Chondrocyte (in vitro differentiated cells): ENCODE results near the gene METTL14. TPM values are rescaled to one million over a fixed set of nuclear protein-coding genes. Genes with fewer than 3 reads are reported as not detected.
A peak's percentile ranks its signal among the peaks of the same experiment; 100 is the strongest.
"Not testable (repeated sequence)": the region's sequence is repeated elsewhere in the genome, so short reads cannot be mapped to it uniquely, and the experiment has no call there.

Source experiments
- DNase-seq: peaks from one replicate; pipeline ENCODE4 v3.0.0; 2021; ENCODE audit warnings: mixed read lengths, low spot score
- H3K27ac Mint-ChIP-seq: one replicate; pipeline ENCODE4 v1.8.0; 2021; ENCODE audit warnings: mild to moderate bottlenecking, moderate library complexity, mixed read lengths; ENCODE audit not compliant: unreplicated experiment
- H3K27me3 Mint-ChIP-seq: 2 replicates; pipeline ENCODE4 v1.8.0; 2021; ENCODE audit warnings: low read depth, mixed read lengths
- H3K36me3 Mint-ChIP-seq: 2 replicates; pipeline ENCODE4 v1.8.0; 2021; ENCODE audit warnings: low read depth, mixed read lengths
- H3K4me1 Mint-ChIP-seq: 2 replicates; pipeline ENCODE4 v1.8.0; 2021; ENCODE audit warnings: low read depth, mild to moderate bottlenecking, mixed read lengths
- H3K4me3 Mint-ChIP-seq: one replicate; pipeline ENCODE4 v1.8.0; 2021; ENCODE audit warnings: mild to moderate bottlenecking, moderate library complexity, mixed read lengths; ENCODE audit not compliant: unreplicated experiment
- H3K9me3 Mint-ChIP-seq: 2 replicates; pipeline ENCODE4 v1.8.0; 2021; ENCODE audit warnings: low read depth, mixed read lengths
- CTCF ChIP-seq: fragments of 200-600 bp; sonication (generic); IDR thresholded peaks from 2 replicates; pipeline ENCODE4 v1.5.0; 2021; ENCODE audit warnings: antibody characterized with exemption, mild to moderate bottlenecking, moderate library complexity
- long read RNA-seq: library from polyadenylated mRNA; stranded (forward); transcript quantifications from one replicate; pipeline ENCODE4 v2.0.0, GENCODE V29; 2021
- total RNA-seq: library from RNA; stranded (reverse); gene quantifications from 3 replicates; pipeline ENCODE4 v1.2.1, GENCODE V29; 2021

METTL14 gene
- 29.3 to 43.5 TPM (median 32.1 TPM) in 3 replicates for total RNA-seq
- long read RNA-seq, full-length matches to known transcripts: 8 of 11 reads
- long read RNA-seq, partial matches to known transcripts: 1 of 11 reads
- long read RNA-seq, other reads (novel, unspliced or antisense): 2 of 11 reads

- TF ChIP-seq CTCF: peak; percentile 51
- peak; percentile 98 for DNase-seq
- Mint-ChIP-seq H3K27ac (peak within 1 kb of the TSS; percentile 98), H3K27me3 (peaks cover 4% of the 10 kb centered on the region), H3K9me3 (no peaks in the 10 kb centered on the region), H3K36me3 (peaks cover 7% of the 10 kb centered on the region), H3K4me1 (peaks cover 24% of the 10 kb centered on the region), H3K4me3 (peak within 1 kb of the TSS; percentile 98)
Observed at GRCh38 chr4:118684873-118685811, at the start of gene METTL14. Gene METTL14, plus strand, starts transcription at chr4:118685392. Its CDS starts 143 bp downstream, at chr4:118685535.

GRCh38 chr4:118636126-118636525 lies 49.1 kb upstream of the METTL14 start:
- DNase-seq, H3K27me3 Mint-ChIP-seq, H3K4me3 Mint-ChIP-seq, H3K4me1 Mint-ChIP-seq, H3K9me3 Mint-ChIP-seq, H3K27ac Mint-ChIP-seq, H3K36me3 Mint-ChIP-seq: not testable (repeated sequence)

DNA sequence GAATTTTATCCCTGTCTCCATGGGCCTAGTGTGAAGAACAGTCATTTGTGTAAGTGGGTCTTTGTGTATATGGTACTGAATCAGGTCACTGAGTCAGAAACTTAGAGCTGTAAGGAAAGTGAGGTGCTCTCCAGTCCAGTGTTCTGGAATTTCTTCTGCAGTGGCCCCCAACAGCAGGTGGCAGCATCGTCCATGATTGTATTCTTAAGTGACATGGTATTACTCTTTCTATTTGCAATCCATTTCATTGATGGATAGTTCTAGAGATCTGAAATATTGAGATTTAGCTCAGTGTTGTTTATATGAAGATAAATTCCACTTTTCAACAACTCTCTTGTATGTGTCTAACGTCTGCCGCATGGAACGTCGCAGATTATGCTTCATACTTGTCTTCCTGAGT lies 20.5 kb upstream of the METTL14 start:
- not testable (repeated sequence) for H3K27ac Mint-ChIP-seq, H3K36me3 Mint-ChIP-seq, H3K27me3 Mint-ChIP-seq, H3K4me1 Mint-ChIP-seq, DNase-seq, H3K4me3 Mint-ChIP-seq, H3K9me3 Mint-ChIP-seq
- peak; percentile 75 for TF ChIP-seq CTCF

GRCh38 chr4:118669220-118669619 lies 16.0 kb upstream of the METTL14 start:
- DNase-seq: not testable (repeated sequence)

DNA sequence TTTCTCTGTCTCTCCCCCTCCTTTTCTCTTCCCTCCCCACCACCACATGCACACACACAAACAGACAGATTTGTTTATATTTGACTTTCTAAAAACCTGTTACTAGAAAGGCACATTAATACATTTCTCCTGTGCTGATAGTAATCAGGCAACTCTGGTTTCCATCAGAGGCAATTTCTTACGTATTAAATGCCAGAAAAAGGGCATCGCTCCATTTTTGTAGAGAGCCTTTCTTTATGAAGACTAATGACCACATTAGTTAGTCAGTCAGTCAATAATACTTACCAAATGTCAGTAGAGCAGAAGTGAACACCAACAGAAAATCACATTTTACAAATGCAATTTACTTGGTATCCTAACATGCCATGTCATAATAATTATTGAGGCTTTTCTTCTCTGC lies 14.2 kb upstream of the METTL14 start:
- not testable (repeated sequence) for H3K9me3 Mint-ChIP-seq, H3K27ac Mint-ChIP-seq, DNase-seq, H3K4me3 Mint-ChIP-seq, H3K36me3 Mint-ChIP-seq, H3K4me1 Mint-ChIP-seq
- peaks cover 13% of the 10 kb centered on the region for H3K27me3 Mint-ChIP-seq

More at GRCh38 chr4:118669220-118669619, 16.0 kb upstream of the METTL14 start:
- H3K27ac Mint-ChIP-seq, H3K36me3 Mint-ChIP-seq, H3K4me3 Mint-ChIP-seq, H3K4me1 Mint-ChIP-seq, H3K9me3 Mint-ChIP-seq: not testable (repeated sequence)
- H3K27me3 Mint-ChIP-seq: peaks cover 14% of the 10 kb centered on the region

DNA sequence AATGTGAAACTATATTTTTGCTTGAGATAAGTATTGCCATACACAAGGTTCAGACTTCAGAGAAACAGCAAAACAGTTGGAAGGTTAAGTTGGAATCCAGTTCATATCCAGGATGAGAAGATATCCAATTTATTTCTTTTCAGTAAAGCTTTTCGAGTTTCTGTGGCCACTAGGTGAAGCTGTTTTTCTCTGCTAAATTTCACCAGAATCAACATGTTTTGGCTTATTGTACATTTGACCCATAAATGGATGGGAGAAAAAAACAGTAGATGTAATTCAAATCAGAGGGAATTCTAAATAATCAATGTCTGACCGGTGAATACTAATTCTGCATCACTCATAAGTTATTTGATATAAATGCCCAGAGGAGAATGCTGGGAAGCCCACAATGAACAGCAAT lies 9.1 kb upstream of the METTL14 start:
- H3K4me1 Mint-ChIP-seq: no peaks in the 10 kb centered on the region
- TF ChIP-seq CTCF: peak; percentile 48
- peaks cover 16% of the 10 kb centered on the region for H3K27me3 Mint-ChIP-seq
- no peak overlapping the region for H3K27ac Mint-ChIP-seq
- no peak for DNase-seq
- H3K36me3 Mint-ChIP-seq: no peaks in the 10 kb centered on the region
- H3K9me3 Mint-ChIP-seq: no peaks in the 10 kb centered on the region
- no peak overlapping the region for H3K4me3 Mint-ChIP-seq
